ENCODE data around the gene RAMP3. TPM values are rescaled to one million over a fixed set of nuclear protein-coding genes. Genes with fewer than 3 reads are reported as not detected.
A peak's percentile ranks its signal among the peaks of the same experiment; 100 is the strongest.
"Not testable (repeated sequence)": the region's sequence is repeated elsewhere in the genome, so short reads cannot be mapped to it uniquely, and the experiment has no call there.

Gene RAMP3
- total and polyA plus RNA-seq, 9 of the 15 experiments (the other 6 are each of a cell fraction or from before 2014, with no cell fraction given), result not detected

- DNase-seq (ENCODE audit: extremely low read depth in 1 of 4, low spot score in 3 of 4); intact Hi-C loops (cut with micrococcal nuclease); H3K9me3 ChIP-seq (replicated peaks; ENCODE audit: control insufficient read depth, insufficient read depth, low read depth, low read length); H3K79me2 ChIP-seq (ENCODE audit: control insufficient read depth, insufficient read depth, low read length); H3K36me3 ChIP-seq (ENCODE audit: control insufficient read depth, insufficient read depth, low read length); CTCF ChIA-PET (ENCODE audit: low intra/inter-chr PET ratio); H4K20me1 ChIP-seq (replicated peaks; ENCODE audit: control insufficient read depth, insufficient read depth, low read length); BruUV-seq (replicated peaks); H3K4me1 ChIP-seq (replicated peaks in 1 of 2; ENCODE audit: control insufficient read depth in 2 of 2, insufficient read depth in 2 of 2, low read length in 2 of 2); H3K9ac ChIP-seq (ENCODE audit: insufficient read depth in 1 of 2, low read depth in 2 of 2, low read length in 2 of 2); ATAC-seq; H3K4me3 ChIP-seq; H3K4me2 ChIP-seq (ENCODE audit: insufficient read depth, low read length); in situ Hi-C loops (cut with MboI); H3K9me1 ChIP-seq (ENCODE audit: control insufficient read depth, insufficient read depth, low read length); H2AFZ ChIP-seq (ENCODE audit: low read depth, low read length); FAIRE-seq; H3K27ac ChIP-seq (ENCODE audit: extremely low read depth, low read depth, low read length); POLR2A ChIA-PET: not testable (repeated sequence)
- peaks cover 16 to 40% of the 10 kb centered on the region in 2 experiments; a peak in 4 of 5 replicates for H3K27me3 ChIP-seq (ENCODE audit: control insufficient read depth in 2 of 2, insufficient read depth in 2 of 2, low read length in 2 of 2)
- 0% methylated on average over 3 of the region's 3 CpGs for WGBS (ENCODE audit: insufficient coverage, low coverage, missing lambda C conversion rate)
- TF ChIP-seq RFX1 (IDR thresholded peaks at IDR 0.05), result peak; percentile 26; the same call in 1 of the 2 replicates
Observed at GRCh38 chr7:45209909-45210308, 52.3 kb downstream of the RAMP3 start.

GRCh38 chr7:45211066-45211465 is 53.5 kb downstream of the RAMP3 start:
- H3K27me3 ChIP-seq (ENCODE audit: control insufficient read depth in 2 of 2, insufficient read depth in 2 of 2, low read length in 2 of 2), result peaks cover 12 to 50% of the 10 kb centered on the region in 2 experiments; a peak in 4 of 5 replicates
- WGBS (ENCODE audit: insufficient coverage, low coverage, missing lambda C conversion rate), result 0% methylated on average over 4 of the region's 4 CpGs
- no peak for FAIRE-seq
- no peaks in the 10 kb centered on the region for H3K9me1 ChIP-seq (ENCODE audit: control insufficient read depth, insufficient read depth, low read length)
- H3K36me3 ChIP-seq (ENCODE audit: control insufficient read depth, insufficient read depth, low read length), result no peaks in the 10 kb centered on the region
- ChIA-PET CTCF (ENCODE audit: low intra/inter-chr PET ratio) (no interaction called here), POLR2A (interaction anchor here (0.7 kb wide), 1 partner anchor 32 kb away, joined by 4 read pairs; no protein-coding TSS in a partner anchor)
- ATAC-seq, result no peak
- no peak overlapping the region for H3K9ac ChIP-seq (ENCODE audit: insufficient read depth in 1 of 2, low read depth in 2 of 2, low read length in 2 of 2)
- intact Hi-C loops (cut with micrococcal nuclease) (no loop called here), in situ Hi-C loops (cut with MboI) (no loop called here)
- no TSS peak for BruUV-seq (replicated peaks)
- no peaks in the 10 kb centered on the region for H3K9me3 ChIP-seq (replicated peaks; ENCODE audit: control insufficient read depth, insufficient read depth, low read depth, low read length)
- H2AFZ ChIP-seq (ENCODE audit: low read depth, low read length), result no peak overlapping the region
- H3K4me3 ChIP-seq, result no peak overlapping the region
- H3K4me1 ChIP-seq (replicated peaks in 1 of 2; ENCODE audit: control insufficient read depth in 2 of 2, insufficient read depth in 2 of 2, low read length in 2 of 2), result no peaks in the 10 kb centered on the region
- no peak for DNase-seq (ENCODE audit: extremely low read depth in 1 of 4, low spot score in 3 of 4)
- H3K79me2 ChIP-seq (ENCODE audit: control insufficient read depth, insufficient read depth, low read length), result no peaks in the 10 kb centered on the region
- H3K4me2 ChIP-seq (ENCODE audit: insufficient read depth, low read length), result no peak overlapping the region
- H3K27ac ChIP-seq (ENCODE audit: extremely low read depth, low read depth, low read length), result no peak overlapping the region
- no peaks in the 10 kb centered on the region for H4K20me1 ChIP-seq (replicated peaks; ENCODE audit: control insufficient read depth, insufficient read depth, low read length)
- TF ChIP-seq NR4A1 (CRISPR knock-in tag; IDR thresholded peaks at IDR 0.05) (no peak), NR4A1 (tag; IDR thresholded peaks at IDR 0.05) (no peak), HMG20B (CRISPR knock-in tag; IDR thresholded peaks at IDR 0.05) (no peak)
